GM19395 (cell line): Measurements from ENCODE around the gene CPLX1.
"Not testable (repeated sequence)": the region's sequence is repeated elsewhere in the genome, so short reads cannot be mapped to it uniquely, and the experiment has no call there.

Experiments used
- ATAC-seq: cut with Tn5 transposase; IDR thresholded peaks from one replicate; pipeline ENCODE4 v1.9.1; 2021; ENCODE audit warnings: mild to moderate bottlenecking, moderate library complexity; ENCODE audit not compliant: unreplicated experiment

CPLX1 gene

DNA sequence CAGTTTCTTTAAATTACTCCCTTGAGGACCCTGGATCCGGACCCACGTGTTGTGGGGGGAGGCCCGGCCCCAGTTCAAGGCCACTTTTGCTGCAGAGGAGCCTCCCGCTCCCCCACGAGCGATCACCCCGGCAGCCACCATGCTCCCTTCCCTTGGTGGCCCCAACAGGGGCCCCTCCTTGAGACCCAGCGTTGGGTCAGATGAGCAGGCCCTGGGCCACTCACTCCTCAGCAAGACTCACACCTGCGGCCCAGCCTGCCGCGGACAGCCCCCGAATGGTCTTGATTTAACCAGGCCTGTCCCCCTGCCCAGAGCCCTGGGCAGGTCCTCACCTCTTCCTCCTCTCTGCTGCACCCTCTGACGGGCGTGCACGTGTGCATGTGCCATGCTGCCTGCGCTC, 4.3 kb downstream of the CPLX1 start:
- ATAC-seq, result no peak

DNA sequence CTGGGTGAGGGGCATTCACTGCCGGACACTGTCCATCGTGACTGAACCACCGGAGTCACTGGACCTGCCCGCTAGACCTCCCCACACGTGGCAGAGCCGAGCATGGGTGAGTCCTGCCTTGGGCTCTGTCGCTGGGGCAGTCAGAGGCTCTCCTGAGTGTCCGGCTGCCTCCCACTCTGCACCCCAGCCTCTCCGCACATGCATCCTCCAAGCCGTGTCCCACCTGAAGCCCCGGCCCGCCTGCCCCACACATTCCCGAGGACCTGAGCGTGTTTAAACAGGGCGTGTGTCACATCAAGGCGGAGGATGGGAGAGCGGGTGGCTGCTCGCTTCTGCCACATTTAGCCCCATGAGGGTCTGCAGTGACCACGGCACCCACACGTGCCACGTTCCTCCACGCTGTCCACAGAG, 4.7 kb downstream of the CPLX1 start:
- ATAC-seq, result no peak

DNA sequence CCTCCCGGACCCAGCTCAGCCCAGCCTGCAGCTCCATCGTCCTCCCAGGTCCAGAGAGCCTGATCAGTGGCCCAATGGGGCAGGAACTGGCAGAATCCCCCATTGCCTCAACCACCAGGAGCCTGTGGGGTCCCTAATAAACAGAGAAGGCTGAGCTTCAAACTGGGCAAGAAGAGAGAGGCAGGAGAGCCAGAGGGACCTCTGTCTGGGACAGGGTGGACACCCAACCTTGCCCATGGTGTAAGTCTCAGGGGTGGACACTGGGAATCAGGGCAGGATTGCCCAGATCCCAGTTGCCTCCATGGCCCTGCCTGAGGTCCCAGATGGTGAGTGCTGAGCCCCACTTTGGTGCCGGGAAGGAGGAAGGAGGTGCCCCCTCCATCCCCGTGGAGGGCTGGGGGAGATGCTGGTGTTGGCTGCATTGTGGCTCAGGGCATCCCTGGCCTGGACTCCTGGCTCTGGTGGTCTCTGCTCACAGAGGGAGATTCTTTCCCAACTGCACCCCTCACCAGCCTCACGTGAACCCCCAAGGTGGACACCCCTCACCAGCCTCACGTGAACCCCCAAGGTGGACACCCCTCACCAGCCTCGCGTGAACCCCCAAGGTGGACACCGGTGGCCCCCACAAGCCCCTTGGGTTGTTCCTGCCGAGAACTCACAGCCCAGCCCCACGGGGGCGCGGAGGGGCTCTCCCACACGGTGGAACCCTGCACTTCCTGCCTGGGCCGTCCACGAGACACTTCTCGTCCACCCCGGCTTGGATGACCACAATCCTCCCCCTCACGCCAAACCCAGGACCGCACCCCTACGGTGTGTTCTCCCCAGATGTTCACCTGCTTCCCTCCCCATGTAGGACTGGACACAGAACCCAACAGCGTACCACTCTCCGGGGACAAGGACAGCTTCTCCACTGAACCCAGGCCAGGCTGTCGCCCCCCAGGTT, 5.4 kb downstream of the CPLX1 start:
- no peak for ATAC-seq

DNA sequence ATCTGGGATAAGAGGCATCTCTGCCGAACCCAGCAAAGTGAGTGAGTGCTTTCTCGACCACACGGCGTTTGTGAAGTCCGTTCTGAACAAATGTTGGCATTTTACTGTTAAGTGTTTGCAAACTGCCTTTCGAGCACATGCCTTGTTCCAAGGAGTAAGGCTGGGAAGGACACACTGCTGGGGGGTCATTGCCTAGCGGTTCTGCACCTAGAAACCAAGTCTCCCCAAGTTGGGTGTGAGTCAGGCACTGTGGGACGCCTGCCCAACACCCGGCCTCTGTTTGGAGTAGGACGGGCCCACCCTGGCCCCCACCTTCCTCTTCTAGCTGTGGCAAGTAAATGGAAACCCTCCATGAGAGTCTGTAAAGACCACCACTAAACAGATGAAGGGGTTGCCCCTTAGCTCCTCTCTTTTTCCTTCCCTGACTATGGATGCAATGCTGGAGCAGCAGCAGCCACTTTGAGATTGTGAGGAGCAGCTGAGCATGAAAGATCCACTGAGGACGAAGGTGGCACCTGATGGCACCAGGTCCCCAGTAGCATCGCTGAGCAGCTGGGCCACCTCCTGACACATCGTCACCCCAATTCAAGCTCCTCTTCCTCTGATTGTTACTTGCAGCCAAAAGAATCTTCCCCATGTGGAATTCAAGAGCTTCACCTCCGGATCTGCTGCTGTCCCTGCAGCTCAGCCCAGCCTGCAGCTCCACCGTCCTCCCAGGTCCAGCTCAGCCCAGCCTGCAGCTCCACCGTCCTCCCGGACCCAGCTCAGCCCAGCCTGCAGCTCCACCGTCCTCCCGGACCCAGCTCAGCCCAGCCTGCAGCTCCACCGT, 6.3 kb downstream of the CPLX1 start:
- ATAC-seq, result no peak

- ATAC-seq, result no peak
Measured at GRCh38 chr4:818106-818921, 7.6 kb downstream of the CPLX1 start.

DNA sequence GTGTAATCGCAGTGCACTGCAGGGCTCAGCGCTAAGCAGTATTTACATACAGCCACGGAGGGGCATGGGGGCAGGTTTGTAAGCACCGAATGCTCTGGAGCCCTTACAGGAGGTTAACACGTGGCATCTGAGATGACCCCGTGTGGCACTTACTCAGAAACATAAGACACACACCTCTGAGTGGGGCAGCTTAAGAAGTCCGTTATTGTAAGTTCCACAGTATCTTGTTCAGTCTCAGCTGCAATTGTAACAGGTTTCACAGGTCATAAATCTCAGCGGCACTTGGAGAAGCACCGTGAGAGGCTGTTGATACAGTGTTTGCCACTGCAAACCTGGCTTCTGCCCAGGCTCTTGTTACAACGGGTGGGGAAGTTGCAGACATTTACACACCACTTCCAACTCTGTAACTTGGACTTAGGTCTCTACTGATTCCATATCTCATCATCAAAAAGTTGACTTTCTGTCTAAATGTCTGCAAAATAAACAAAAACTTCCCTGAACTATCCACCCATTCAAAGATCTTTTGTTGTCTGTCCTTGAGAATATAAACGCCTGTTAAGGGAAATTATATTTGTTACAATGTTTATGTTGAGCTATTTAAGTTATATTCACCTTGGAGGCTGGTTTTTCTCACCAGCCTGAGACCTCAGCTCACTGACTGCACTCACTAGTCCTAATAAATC, 10.3 kb downstream of the CPLX1 start:
- no peak for ATAC-seq

GRCh38 chr4:814312-814850, 11.5 kb downstream of the CPLX1 start:
- no peak for ATAC-seq

DNA sequence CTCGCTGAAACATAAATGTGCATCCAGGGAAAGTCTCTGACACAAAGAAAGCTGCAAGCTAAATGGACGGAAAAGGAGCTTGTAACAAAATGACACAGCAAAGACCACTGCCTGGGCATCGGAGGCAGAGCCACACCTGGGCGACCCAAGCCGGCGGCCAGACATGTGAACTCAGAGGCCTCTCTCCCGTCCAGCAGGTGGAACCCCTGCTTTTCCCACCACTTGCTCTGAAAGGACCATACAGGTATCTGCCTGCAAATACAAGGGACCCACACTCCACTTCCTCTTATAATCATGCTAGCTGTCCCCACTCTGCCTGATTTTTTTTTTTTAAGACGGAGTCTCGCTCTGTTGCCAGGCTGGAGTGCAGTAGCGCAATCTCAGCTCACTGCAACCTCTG, 12.0 kb downstream of the CPLX1 start:
- no peak for ATAC-seq

DNA sequence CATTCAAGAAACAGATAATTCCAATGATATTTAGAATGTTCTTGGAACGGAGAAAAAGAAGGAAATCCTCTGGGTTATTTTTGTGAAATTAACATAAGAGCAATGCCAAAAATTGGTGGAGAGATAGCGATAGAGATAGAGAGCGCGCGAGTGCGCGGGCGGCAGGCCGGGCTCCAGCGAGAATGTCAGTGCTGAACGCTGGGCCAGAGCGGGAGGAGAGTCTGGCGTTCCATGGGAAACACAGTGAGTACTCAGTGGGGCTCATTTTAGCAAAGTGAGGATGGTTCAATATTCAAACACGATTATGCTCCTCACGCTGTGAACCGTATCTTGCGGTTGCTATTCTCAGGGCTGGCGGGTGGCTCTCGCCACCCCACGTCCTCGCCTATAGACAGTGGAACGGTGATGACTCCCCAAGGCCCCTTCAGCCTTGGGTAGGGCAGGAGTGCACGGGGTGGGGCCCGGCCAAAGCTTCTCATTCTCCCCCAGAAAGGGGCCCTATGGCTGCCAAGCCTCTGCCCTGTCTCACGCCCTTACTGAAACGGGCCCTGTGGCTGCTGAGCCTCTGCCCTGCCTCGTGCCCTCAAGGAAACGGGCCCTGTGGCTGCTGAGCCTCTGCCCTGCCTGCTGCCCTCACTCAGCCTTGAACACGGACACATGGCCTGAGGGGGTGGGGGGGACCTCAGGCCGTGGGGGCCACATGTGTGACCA, 16.9 kb downstream of the CPLX1 start:
- no peak for ATAC-seq

DNA sequence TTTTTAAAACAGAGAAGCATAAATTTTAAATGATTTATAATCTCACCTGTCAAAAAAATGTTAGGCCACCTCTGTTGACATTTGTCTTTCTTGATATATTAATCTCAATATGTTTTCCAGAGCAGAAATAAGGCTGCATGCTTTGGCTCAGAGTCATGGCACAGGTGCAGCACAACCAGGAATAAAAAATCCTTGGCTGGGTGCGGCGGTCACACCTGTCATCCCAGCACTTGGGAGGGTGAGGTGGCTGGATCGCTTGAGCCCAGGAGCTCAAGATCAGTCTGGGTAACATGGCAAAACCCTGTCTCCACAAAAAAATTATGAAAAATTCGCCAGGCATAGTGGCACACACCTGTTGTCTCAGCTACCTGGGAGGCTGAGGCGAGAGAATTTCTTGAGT, 18.1 kb downstream of the CPLX1 start:
- ATAC-seq, result no peak

DNA sequence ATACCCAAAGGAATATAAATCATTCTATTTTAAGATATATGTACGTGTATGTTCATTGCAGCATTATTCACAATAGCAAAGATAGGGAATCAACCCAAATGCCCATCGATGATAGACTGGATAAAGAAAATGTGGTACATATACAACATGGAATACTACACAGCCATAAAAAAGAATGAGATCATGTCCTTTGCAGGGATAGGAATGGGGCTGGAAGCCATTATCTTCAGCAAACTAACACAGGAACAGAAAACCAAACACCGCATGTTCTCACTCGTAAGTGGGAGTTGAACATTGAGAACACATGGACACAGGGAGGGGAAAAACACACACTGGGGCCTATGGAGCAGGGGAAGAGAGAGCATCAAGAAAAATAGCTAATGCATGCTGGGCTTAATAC, 18.9 kb downstream of the CPLX1 start:
- not testable (repeated sequence) for ATAC-seq

GRCh38 chr4:804804-805203, 21.1 kb downstream of the CPLX1 start:
- no peak for ATAC-seq

DNA sequence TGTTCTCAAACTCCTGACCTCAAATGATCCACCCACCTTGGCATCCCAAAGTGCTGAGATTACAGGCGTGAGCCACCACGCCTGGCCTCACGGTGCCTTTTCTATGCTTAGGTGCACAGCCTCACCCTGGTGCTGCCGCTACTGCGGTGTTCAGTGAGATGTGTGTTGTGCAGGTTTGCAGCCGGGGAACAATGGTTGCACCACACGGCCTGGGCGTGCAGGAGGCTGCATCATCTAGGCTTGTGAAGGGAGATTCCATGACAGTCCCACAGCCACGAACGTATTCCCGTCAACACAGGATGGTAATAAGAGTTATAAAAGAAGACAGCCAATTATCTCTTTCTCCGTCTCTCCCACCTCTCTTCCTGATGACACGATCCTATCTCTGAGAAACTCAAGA, 22.0 kb downstream of the CPLX1 start:
- no peak for ATAC-seq

GRCh38 chr4:801436-802124, 24.3 kb downstream of the CPLX1 start:
- ATAC-seq, result no peak

DNA sequence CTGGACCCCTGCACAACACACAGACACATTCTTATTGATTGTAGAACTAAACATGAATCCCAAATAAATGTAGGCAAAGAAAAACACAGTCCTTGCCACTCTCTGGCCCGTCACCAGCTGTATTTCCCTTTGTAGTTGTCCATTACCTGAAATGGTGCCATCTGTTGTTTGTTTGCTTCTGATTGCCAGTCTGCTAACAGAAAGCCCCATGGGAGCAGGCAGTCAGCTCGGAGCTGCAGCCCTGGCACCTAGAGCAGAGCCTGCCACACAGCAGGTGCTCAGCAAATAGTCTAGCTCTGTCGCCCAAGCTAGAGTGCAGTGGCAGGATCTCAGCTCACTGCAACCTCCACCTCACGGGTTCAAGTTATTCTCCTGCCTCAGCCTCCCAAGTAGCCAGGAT, 28.9 kb downstream of the CPLX1 start:
- no peak for ATAC-seq

DNA sequence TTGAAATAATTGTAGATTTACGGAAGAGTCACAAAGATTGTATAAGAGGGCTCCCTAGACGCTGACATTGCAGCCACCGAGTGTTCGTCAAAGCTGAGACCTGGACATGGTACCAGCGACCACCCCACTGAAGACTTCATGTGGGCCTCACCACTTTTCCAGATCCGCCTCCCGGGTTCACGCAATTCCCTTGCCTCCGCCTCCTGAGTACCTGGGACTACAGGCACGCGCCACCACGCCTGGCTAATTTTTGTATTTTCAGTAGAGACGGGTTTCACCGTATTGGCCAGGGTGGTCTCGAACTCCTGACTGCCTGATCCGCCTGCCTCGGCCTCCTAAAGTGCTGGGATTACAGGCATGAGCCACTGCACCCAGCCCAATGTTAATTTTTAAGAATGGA, 29.7 kb downstream of the CPLX1 start:
- no peak for ATAC-seq

- no peak for ATAC-seq
Measured at GRCh38 chr4:795726-796119, 30.2 kb downstream of the CPLX1 start.

DNA sequence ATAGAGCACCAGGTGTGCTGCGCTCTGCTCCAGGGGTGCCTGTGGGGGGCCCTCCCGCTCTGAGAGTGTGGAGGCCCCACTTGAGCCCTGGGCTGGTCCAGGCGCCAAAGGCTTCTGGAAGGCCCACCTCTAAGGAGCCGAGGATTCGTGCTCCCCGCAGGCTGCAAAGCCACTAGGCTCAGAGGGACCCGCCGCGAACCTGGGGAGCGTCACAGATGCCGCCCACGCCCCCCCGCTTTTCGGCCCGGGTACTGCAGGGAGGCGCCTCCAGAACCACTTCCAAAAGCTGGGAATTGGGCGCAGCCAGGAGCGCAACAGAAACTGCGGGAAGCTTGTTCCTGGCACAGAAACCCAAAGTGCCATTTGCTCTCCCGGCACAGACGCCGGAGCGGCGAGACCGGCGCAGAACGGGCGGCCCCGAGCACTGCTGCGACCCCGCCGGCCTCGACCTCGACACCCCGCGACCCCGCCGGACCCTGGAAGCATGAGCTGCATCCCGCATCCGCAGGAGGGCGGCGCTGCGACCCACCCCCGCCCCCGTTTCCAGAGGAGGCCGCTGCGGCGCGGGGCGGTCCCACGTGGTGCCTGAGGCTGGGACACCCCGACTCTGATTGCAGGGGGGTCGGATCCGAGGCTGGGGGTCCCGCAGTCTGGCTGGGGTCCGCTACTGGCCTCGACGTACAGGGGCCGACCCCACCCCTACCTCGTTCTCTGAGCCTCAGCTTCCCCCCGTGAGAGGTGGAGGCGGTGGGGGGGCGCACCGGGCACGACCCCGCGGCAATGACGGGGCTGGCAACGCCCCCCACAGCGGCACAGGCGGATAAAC, 30.8 kb downstream of the CPLX1 start:
- no peak for ATAC-seq
